IMR-90 (cell line): Measurements from ENCODE around the gene CNNM2. TPM values are rescaled to one million over a fixed set of nuclear protein-coding genes. Genes with fewer than 3 reads are reported as not detected.

Experiments used
- ATAC-seq: fragments of 200-7000 bp; cut with Tn5 transposase; 2 replicates; pipeline ENCODE4 v1.9.1; 2020; ENCODE audit warnings: low read depth, mild to moderate bottlenecking, moderate library complexity
- BruUV-seq: library from RNA; stranded (reverse); fragments of 400-500 nt; replicated peaks from 2 replicates; lab custom pipeline; 2021; lab: Mats Ljungman, UMichigan
- CTCF ChIA-PET: fragments of 300-600 bp; formaldehyde crosslinking; extraction: SDS; loops from one replicate; lab custom pipeline; 2021; ENCODE audit warnings: antibody characterized with exemption; lab: Yijun Ruan, JAX
- POLR2A ChIA-PET: fragments of 300-600 bp; sonication (Branson Sonifier 250); formaldehyde crosslinking; loops from one replicate; lab custom pipeline; 2022; ENCODE audit warnings: antibody characterized with exemption; ENCODE audit not compliant: unreplicated experiment; lab: Charles Lee
- DNase-seq: peaks from one replicate; pipeline ENCODE4 v3.0.0; 2013
- H2AFZ ChIP-seq: replicated peaks from 2 replicates; pipeline ENCODE3; 2013; ENCODE audit warnings: low read length, mild to moderate bottlenecking; ENCODE audit not compliant: poor library complexity
- H2AK5ac ChIP-seq: 2 replicates; pipeline ENCODE4 v1.6.1; 2013; ENCODE audit warnings: low read depth, low read length, inconsistent platforms
- H2AK9ac ChIP-seq: replicated peaks from 2 replicates; pipeline ENCODE3; 2013; ENCODE audit warnings: mild to moderate bottlenecking, low read depth, low read length, moderate library complexity; ENCODE audit not compliant: poor library complexity
- H2BK120ac ChIP-seq: 2 replicates; pipeline ENCODE4 v1.6.1; 2013; ENCODE audit warnings: low read depth, low read length, inconsistent platforms
- H2BK15ac ChIP-seq: 3 replicates; pipeline ENCODE4 v1.6.1; 2013; ENCODE audit warnings: low read depth, low read length, inconsistent platforms
- H2BK20ac ChIP-seq: 2 replicates; pipeline ENCODE4 v1.6.1; 2013; ENCODE audit warnings: low read depth, mild to moderate bottlenecking, inconsistent platforms, low read length, moderate library complexity
- H2BK5ac ChIP-seq: 2 replicates; pipeline ENCODE4 v1.6.1; 2013; ENCODE audit warnings: mild to moderate bottlenecking, low read depth, low read length, inconsistent platforms; ENCODE audit not compliant: poor library complexity, severe bottlenecking
- H3K14ac ChIP-seq: replicated peaks from 2 replicates; pipeline ENCODE4 v1.6.1; 2013; ENCODE audit warnings: low read depth, low read length, inconsistent platforms
- H3K18ac ChIP-seq: 2 replicates; pipeline ENCODE4 v1.6.1; 2013; ENCODE audit warnings: low read depth, low read length, control low read depth
- H3K23ac ChIP-seq: 2 replicates; pipeline ENCODE4 v1.6.1; 2013; ENCODE audit warnings: low read depth, low read length, inconsistent platforms
- H3K27ac ChIP-seq: 2 replicates; pipeline ENCODE4 v1.5.1; 2013; ENCODE audit warnings: mild to moderate bottlenecking, control low read depth, low read length; ENCODE audit not compliant: insufficient read depth
- H3K27me3 ChIP-seq: 2 replicates; pipeline ENCODE4 v1.6.1; 2013; ENCODE audit warnings: low read length; ENCODE audit not compliant: control insufficient read depth, insufficient read depth
- H3K36me3 ChIP-seq: 2 replicates; pipeline ENCODE4 v1.6.1; 2013; ENCODE audit warnings: low read length, mixed read lengths; ENCODE audit not compliant: control insufficient read depth, insufficient read depth
- H3K4ac ChIP-seq: 2 replicates; pipeline ENCODE4 v1.6.1; 2013; ENCODE audit warnings: low read depth, low read length, inconsistent platforms
- H3K4me1 ChIP-seq: 2 replicates; pipeline ENCODE4 v1.6.1; 2013; ENCODE audit warnings: low read length, mixed read lengths; ENCODE audit not compliant: control insufficient read depth, insufficient read depth
- H3K4me2 ChIP-seq: 2 replicates; pipeline ENCODE4 v1.6.1; 2013; ENCODE audit warnings: low read depth, mild to moderate bottlenecking, control low read depth, low read length, moderate library complexity
- H3K4me3 ChIP-seq: 2 replicates; pipeline ENCODE4 v1.5.1; 2013; ENCODE audit warnings: low read depth, mild to moderate bottlenecking, control low read depth, low read length, moderate library complexity; ENCODE audit not compliant: insufficient read depth
- H3K56ac ChIP-seq: 2 replicates; pipeline ENCODE4 v1.6.1; 2013; ENCODE audit warnings: low read length, inconsistent platforms; ENCODE audit not compliant: insufficient read depth; ENCODE audit errors: extremely low read depth
- H3K79me1 ChIP-seq, 2 experiments: 2 replicates each; pipeline ENCODE4 v1.6.1; 2013; ENCODE audit warnings: low read length in 2 of 2, inconsistent platforms in 1 of 2, low read depth in 1 of 2
- H3K9ac ChIP-seq: 2 replicates; pipeline ENCODE4 v1.6.1; 2013; ENCODE audit warnings: low read depth, low read length, control low read depth
- H3K9me1 ChIP-seq: 2 replicates; pipeline ENCODE4 v1.6.1; 2013; ENCODE audit warnings: low read length, inconsistent platforms; ENCODE audit not compliant: insufficient read depth
- H3K9me3 ChIP-seq: 2 replicates; pipeline ENCODE4 v1.6.1; 2013; ENCODE audit warnings: low read length; ENCODE audit not compliant: control insufficient read depth, insufficient read depth
- H4K20me1 ChIP-seq: 2 replicates; pipeline ENCODE4 v1.6.1; 2013; ENCODE audit warnings: low read length, inconsistent platforms; ENCODE audit not compliant: insufficient read depth
- H4K5ac ChIP-seq: 2 replicates; pipeline ENCODE4 v1.6.1; 2013; ENCODE audit warnings: mild to moderate bottlenecking, low read depth, low read length, control low read depth
- H4K8ac ChIP-seq, 2 experiments: 2 replicates each; pipeline ENCODE4 v1.6.1; 2013; ENCODE audit warnings: low read depth in 2 of 2, low read length in 2 of 2, control low read depth in 1 of 2, inconsistent platforms in 1 of 2
- H4K91ac ChIP-seq: 2 replicates; pipeline ENCODE4 v1.6.1; 2013; ENCODE audit warnings: low read depth, low read length, inconsistent platforms; ENCODE audit not compliant: insufficient read depth
- BHLHE40 ChIP-seq: fragments of 150-350 bp; IDR thresholded peaks from 2 replicates; pipeline ENCODE4 v1.6.1; 2016; ENCODE audit warnings: mild to moderate bottlenecking, low read depth, low read length
- CEBPB ChIP-seq: IDR thresholded peaks from 2 replicates; pipeline ENCODE4 v1.6.1; 2012; ENCODE audit warnings: low read depth, low read length, improper control_type of control experiment
- RFX5 ChIP-seq: IDR thresholded peaks from 2 replicates; pipeline ENCODE4 v1.8.0; 2012; ENCODE audit warnings: low read depth, mild to moderate bottlenecking, low read length, moderate library complexity
- WGBS, 2 experiments: methylation state at CpG; one replicate each; pipeline versions ENCODE4 v1.1.5 to v1.1.7; 2013; ENCODE audit warnings: missing lambda C conversion rate in 2 of 2; ENCODE audit not compliant: insufficient read length in 1 of 2; ENCODE audit errors: extremely low coverage in 2 of 2; 5-methylcytosine and 5-hydroxymethylcytosine counted together
- dilution Hi-C: fragments of 300-500 bp; cut with HindIII; formaldehyde crosslinking; loops from one replicate; pipeline ENCODE4 v1.14.3; 2018; ENCODE audit warnings: low sequenced_read_pairs; ENCODE audit not compliant: unreplicated experiment
- in situ Hi-C: fragments of 300-500 bp; cut with MboI; formaldehyde crosslinking; loops from 3 replicates; pipeline ENCODE4 v1.14.3; 2019; ENCODE audit warnings: low sequenced_read_pairs, inconsistent platforms, mixed read lengths
- intact Hi-C: fragments of 100-400 bp; cut with micrococcal nuclease; formaldehyde crosslinking; loops from 2 replicates; pipeline ENCODE4 v1.10.0; 2022
- polyA plus RNA-seq, 3 experiments: library from polyadenylated mRNA; depleted of rRNA; stranded (reverse); fragments of >200 nt; gene quantifications; 2 replicates each; pipeline ENCODE4 v1.2.3, GENCODE V29; 2012; ENCODE audit warnings: low replicate concordance in 1 of 3
- total RNA-seq: library from RNA; depleted of rRNA; stranded (reverse); fragments of >200 nt; gene quantifications from 2 replicates; pipeline ENCODE4 v1.2.3, GENCODE V29; 2012

CNNM2 gene
- total and polyA plus RNA-seq, 2 of the 4 experiments (the other 2 are of a cell fraction), result 4.7 to 5.6 TPM

- H3K4ac ChIP-seq, result no peak overlapping the region
- dilution Hi-C loops, result no loop called here
- no CpG with 5 or more reads among the region's 2 CpGs for WGBS, 2 experiments
- H2BK120ac ChIP-seq, result no peak overlapping the region
- H2AK9ac ChIP-seq, result no peak overlapping the region
- no peak overlapping the region for H3K14ac ChIP-seq
- BruUV-seq, result no TSS peak
- H4K8ac ChIP-seq, result no peak overlapping the region
- H3K9me1 ChIP-seq, result no peaks in the 10 kb centered on the region; the same call in 1 of the 2 replicates
- H3K4me1 ChIP-seq, result no peaks in the 10 kb centered on the region
- ATAC-seq (no peak), DNase-seq (no peak)
- H3K27ac ChIP-seq, result no peak overlapping the region
- H3K36me3 ChIP-seq, result peaks cover 33% of the 10 kb centered on the region
- H3K9me3 ChIP-seq, result no peaks in the 10 kb centered on the region
- no peak for TF ChIP-seq CEBPB
- TF ChIP-seq RFX5, result no peak
- TF ChIP-seq BHLHE40, result no peak
- H3K23ac ChIP-seq, result no peak overlapping the region
- peaks cover 3 to 26% of the 10 kb centered on the region in 2 experiments; a peak in 3 of 4 replicates for H3K79me1 ChIP-seq
- CTCF ChIA-PET, result no interaction called here
- no peak overlapping the region for H3K4me2 ChIP-seq
- H4K5ac ChIP-seq, result no peak overlapping the region
- H2AFZ ChIP-seq, result no peak overlapping the region
- no peak overlapping the region for H2BK5ac ChIP-seq
- H2BK20ac ChIP-seq, result no peak overlapping the region
- H2BK15ac ChIP-seq, result no peak overlapping the region
- POLR2A ChIA-PET, result no interaction called here
- in situ Hi-C loops, result no loop called here
- no peak overlapping the region for H3K18ac ChIP-seq
- no peak overlapping the region for H3K9ac ChIP-seq
- no peak overlapping the region for H2AK5ac ChIP-seq
- intact Hi-C loops, result no loop called here
- H3K27me3 ChIP-seq, result no peaks in the 10 kb centered on the region
- no peak overlapping the region for H4K91ac ChIP-seq
- no peaks in the 10 kb centered on the region for H4K20me1 ChIP-seq
- no peak overlapping the region for H3K4me3 ChIP-seq
- H3K56ac ChIP-seq, result no peak overlapping the region
Observed at GRCh38 chr10:103100620-103101019, 182.5 kb downstream of the CNNM2 start.
